Activated gamma-delta T cell treated with Interleukin-2 at 50 U/mL for 16 hours (primary cell): ENCODE results near the gene RNASE11.
"Not testable (repeated sequence)": the region's sequence is repeated elsewhere in the genome, so short reads cannot be mapped to it uniquely, and the experiment has no call there.

Experiments used
- DNase-seq: peaks from one replicate; pipeline ENCODE4 v3.0.0-alpha.2; 2020

The RNASE11 gene

GRCh38 chr14:20578325-20578724 is 9.5 kb downstream of the RNASE11 start:
- DNase-seq, result no peak

- DNase-seq, result not testable (repeated sequence)
Observed at GRCh38 chr14:20572382-20572990, 15.3 kb downstream of the RNASE11 start.

GRCh38 chr14:20570720-20571119 is 17.1 kb downstream of the RNASE11 start:
- not testable (repeated sequence) for DNase-seq

- DNase-seq, result not testable (repeated sequence)
Observed at GRCh38 chr14:20569865-20570264, 17.9 kb downstream of the RNASE11 start.

GRCh38 chr14:20569066-20569465 is 18.7 kb downstream of the RNASE11 start:
- no peak for DNase-seq

GRCh38 chr14:20568393-20568792 is 19.4 kb downstream of the RNASE11 start:
- no peak for DNase-seq

- DNase-seq, result not testable (repeated sequence)
Observed at GRCh38 chr14:20567199-20567598, 20.6 kb downstream of the RNASE11 start.

- no peak for DNase-seq
Observed at GRCh38 chr14:20564501-20564997, 23.3 kb downstream of the RNASE11 start.

- DNase-seq, result no peak
Observed at GRCh38 chr14:20563971-20564370, 23.8 kb downstream of the RNASE11 start.

GRCh38 chr14:20560961-20561360 is 26.8 kb downstream of the RNASE11 start, which contains the start of gene RNASE9:
Gene RNASE9 (minus strand): TSS chr14:20561047.
- DNase-seq, result no peak

GRCh38 chr14:20559461-20559904 is 28.3 kb downstream of the RNASE11 start:
- DNase-seq, result no peak

- no peak for DNase-seq
Observed at GRCh38 chr14:20557212-20557542, 30.6 kb downstream of the RNASE11 start.

GRCh38 chr14:20556500-20557211 is 31.1 kb downstream of the RNASE11 start:
- DNase-seq, result no peak

- no peak for DNase-seq
Observed at GRCh38 chr14:20555845-20556244, 32.0 kb downstream of the RNASE11 start.

GRCh38 chr14:20553024-20553423 is 34.8 kb downstream of the RNASE11 start:
- DNase-seq, result no peak

- DNase-seq, result no peak
Observed at GRCh38 chr14:20551606-20552005, 36.2 kb downstream of the RNASE11 start.

GRCh38 chr14:20550926-20551325 is 36.9 kb downstream of the RNASE11 start:
- no peak for DNase-seq

- no peak for DNase-seq
Observed at GRCh38 chr14:20548414-20549158, 39.2 kb downstream of the RNASE11 start.

GRCh38 chr14:20546877-20547276 is 40.9 kb downstream of the RNASE11 start:
- DNase-seq, result no peak

- no peak for DNase-seq
Observed at GRCh38 chr14:20539906-20540305, 47.9 kb downstream of the RNASE11 start.
